ENCODE results near the gene GSTO2. TPM values are rescaled to one million over a fixed set of nuclear protein-coding genes. Genes with fewer than 3 reads are reported as not detected.

Gene GSTO2
- total RNA-seq, 2 experiments from 2014 or later = 1.8 to 2.7 TPM

DNA sequence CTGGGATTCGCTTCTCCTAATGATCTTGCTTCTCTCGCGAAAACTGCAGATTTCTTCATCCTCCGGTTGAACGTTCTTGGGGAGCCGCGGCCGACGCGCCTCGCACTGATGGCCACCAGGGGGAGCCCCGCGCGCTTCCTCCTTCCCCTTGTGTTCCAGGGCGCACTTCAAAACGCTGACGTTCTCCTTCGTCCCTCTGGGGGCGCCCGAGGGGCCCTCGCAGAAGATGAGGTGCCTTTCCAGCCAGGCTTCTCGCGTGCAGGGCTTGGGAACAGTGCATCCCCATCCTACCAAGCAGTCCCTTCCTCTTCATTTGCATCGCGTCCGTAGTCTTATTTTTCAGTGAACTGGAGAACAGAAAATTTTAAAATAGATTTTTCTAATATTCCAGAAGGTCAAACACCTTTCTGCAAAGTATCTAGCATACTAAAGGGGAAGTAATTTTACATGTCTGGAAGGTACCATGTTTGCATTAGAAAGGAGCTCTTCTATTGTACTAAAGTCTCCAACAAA, 22.5 kb downstream of the GSTO2 start:
- no peak overlapping the region for H3K4me3 Mint-ChIP-seq

GRCh38 chr10:104293011-104293410, 24.0 kb downstream of the GSTO2 start:
- DNase-seq = no peak
- ChIA-PET CTCF (interaction anchor here (0.7 to 8.9 kb wide), 8 partner anchors 13 to 61 kb away, joined by 3 to 239 read pairs (median 24); partner anchors contain the start of genes CFAP58 and ITPRIP), POLR2A (interaction anchor here (0.8 kb wide), 1 partner anchor 45 kb away, joined by 3 read pairs; the partner anchor contains the start of gene ITPRIP)
- intact Hi-C loops (cut with micrococcal nuclease) = no loop called here
- Mint-ChIP-seq H3K4me3 (no peak overlapping the region), H3K27ac (no peak overlapping the region), H3K27me3 (peaks cover 12% of the 10 kb centered on the region), H3K36me3 (ENCODE audit: low read depth) (no peaks in the 10 kb centered on the region), H3K9me3 (no peaks in the 10 kb centered on the region), H3K4me1 (ENCODE audit: low read depth) (peaks cover 9% of the 10 kb centered on the region)
- no peak for ATAC-seq
- TF ChIP-seq CTCF (IDR thresholded peaks at IDR 0.05) = no peak

More for the DNA sequence above, 22.5 kb downstream of the GSTO2 start:
- ATAC-seq = peak; percentile 100
- no peaks in the 10 kb centered on the region for H3K36me3 Mint-ChIP-seq (ENCODE audit: low read depth)
- peak; percentile 99 for TF ChIP-seq CTCF (IDR thresholded peaks at IDR 0.05)
- peaks cover 12% of the 10 kb centered on the region for H3K27me3 Mint-ChIP-seq
- peaks cover 9% of the 10 kb centered on the region for H3K4me1 Mint-ChIP-seq (ENCODE audit: low read depth)
- ChIA-PET CTCF (interaction anchor here (0.6 to 8.9 kb wide), 46 partner anchors 9 to 406 kb away, joined by 3 to 239 read pairs (median 4); partner anchors contain the start of genes CFAP58, GSTO1, ITPRIP and SFR1), POLR2A (interaction anchor here (0.8 to 1.2 kb wide), 4 partner anchors 9 to 76 kb away, joined by 3 to 4 read pairs (median 3); no protein-coding TSS in a partner anchor)
- no peaks in the 10 kb centered on the region for H3K9me3 Mint-ChIP-seq
- DNase-seq = peak; percentile 94
- H3K27ac Mint-ChIP-seq = no peak overlapping the region
- intact Hi-C loops (cut with micrococcal nuclease) = loop anchor here (1.0 kb wide), 1 partner anchor 61 kb away; no protein-coding TSS in a partner anchor

DNA sequence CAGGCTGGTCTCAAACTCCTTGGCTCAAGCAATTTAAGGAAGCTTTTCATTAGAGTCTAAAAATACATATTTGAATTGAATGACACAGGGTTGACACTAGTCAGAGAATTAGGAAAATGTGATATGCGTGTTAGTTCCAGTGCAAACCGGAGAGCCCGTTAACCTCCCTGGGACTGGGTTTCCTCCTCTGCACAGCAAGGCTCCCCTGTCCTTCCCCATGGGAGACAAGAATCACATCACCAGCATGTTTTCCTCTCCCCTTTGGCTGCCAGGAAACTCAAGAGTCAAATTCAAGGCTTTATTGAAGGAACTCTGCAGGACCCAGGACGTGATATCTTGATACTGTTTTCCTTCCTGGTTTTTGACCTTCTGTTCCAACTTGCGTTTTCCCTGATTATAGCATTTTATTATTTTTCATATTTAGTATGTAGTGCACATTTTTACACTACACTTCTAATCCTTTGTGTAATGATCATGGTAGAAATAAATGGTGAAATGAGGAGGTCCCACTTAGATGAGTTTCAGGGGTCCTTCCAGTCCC, 24.9 kb downstream of the GSTO2 start:
- ATAC-seq (no peak), DNase-seq (no peak)
- Mint-ChIP-seq H3K4me1 (ENCODE audit: low read depth) (peaks cover 9% of the 10 kb centered on the region), H3K27ac (no peak overlapping the region), H3K36me3 (ENCODE audit: low read depth) (no peaks in the 10 kb centered on the region), H3K27me3 (peaks cover 12% of the 10 kb centered on the region), H3K9me3 (no peaks in the 10 kb centered on the region), H3K4me3 (no peak overlapping the region)
- CTCF ChIA-PET = interaction anchor here (1.1 to 8.9 kb wide), 7 partner anchors 13 to 67 kb away, joined by 3 to 239 read pairs (median 40); partner anchors contain the start of genes CFAP58 and ITPRIP
- POLR2A ChIA-PET = interaction anchor here (0.8 kb wide), 1 partner anchor 44 kb away, joined by 3 read pairs; the partner anchor contains the start of gene ITPRIP
- intact Hi-C loops (cut with micrococcal nuclease) = no loop called here
- no peak for TF ChIP-seq CTCF (IDR thresholded peaks at IDR 0.05)

DNA sequence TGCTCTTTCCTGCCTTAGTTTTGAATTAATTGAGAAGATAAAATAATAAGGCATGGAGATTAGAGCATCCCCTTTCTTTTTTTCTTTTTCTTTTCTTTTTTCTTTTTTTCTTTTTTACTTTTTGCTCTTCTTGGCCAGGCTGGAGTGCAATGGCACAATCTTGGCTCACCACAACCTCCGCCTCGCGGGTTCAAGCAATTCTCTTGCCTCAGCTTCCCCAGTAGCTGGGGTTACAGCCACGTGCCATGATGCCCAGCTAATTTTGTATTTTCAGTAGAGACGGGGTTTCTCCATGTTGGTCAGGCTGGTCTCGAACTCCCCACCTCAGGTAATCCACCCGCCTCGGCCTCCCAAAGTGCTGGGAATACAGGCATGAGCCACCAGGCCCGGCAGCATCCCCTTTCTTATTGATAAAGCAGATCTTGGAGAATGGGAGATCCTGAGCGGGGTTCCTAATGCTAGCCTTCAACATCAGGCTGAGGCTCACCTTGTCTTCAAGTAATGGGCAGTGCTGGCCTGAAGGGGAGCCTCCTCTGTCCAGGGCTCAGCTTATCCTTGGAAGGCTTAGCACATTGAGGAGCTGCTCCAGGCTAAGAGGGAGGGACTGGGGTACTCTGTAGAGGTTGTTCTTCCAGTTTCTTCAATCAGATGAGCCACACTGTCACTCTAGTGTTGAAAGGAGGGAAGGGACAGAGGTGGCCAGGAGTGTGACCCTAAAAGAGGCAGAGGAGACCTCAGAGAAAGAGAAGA, 27.9 kb downstream of the GSTO2 start:
- DNase-seq (no peak), ATAC-seq (no peak)
- Mint-ChIP-seq H3K36me3 (ENCODE audit: low read depth) (no peaks in the 10 kb centered on the region), H3K27ac (no peak overlapping the region), H3K4me3 (no peak overlapping the region), H3K4me1 (ENCODE audit: low read depth) (peaks cover 23% of the 10 kb centered on the region), H3K27me3 (peaks cover 2% of the 10 kb centered on the region), H3K9me3 (no peaks in the 10 kb centered on the region)
- POLR2A ChIA-PET = interaction anchor here (0.7 to 1.6 kb wide), 2 partner anchors 18 to 34 kb away, joined by 3 to 4 read pairs; no protein-coding TSS in a partner anchor
- TF ChIP-seq CTCF (IDR thresholded peaks at IDR 0.05) = no peak
- intact Hi-C loops (cut with micrococcal nuclease) = no loop called here
- CTCF ChIA-PET = interaction anchor here (1.6 to 8.9 kb wide), 5 partner anchors 9 to 71 kb away, joined by 4 to 239 read pairs (median 198); partner anchors contain the start of gene CFAP58

Data from activated CD8-positive, alpha-beta T cell treated with anti-CD3 and anti-CD28 coated beads for 36 hours (primary cell).